ENCODE data around the gene ZBTB16. TPM values are rescaled to one million over a fixed set of nuclear protein-coding genes. Genes with fewer than 3 reads are reported as not detected.

Gene ZBTB16
- total and polyA plus RNA-seq, 2 donors (not counting 3 experiments of a cell fraction or from before 2014, with no cell fraction given), result 9.8 to 20.3 TPM

DNA sequence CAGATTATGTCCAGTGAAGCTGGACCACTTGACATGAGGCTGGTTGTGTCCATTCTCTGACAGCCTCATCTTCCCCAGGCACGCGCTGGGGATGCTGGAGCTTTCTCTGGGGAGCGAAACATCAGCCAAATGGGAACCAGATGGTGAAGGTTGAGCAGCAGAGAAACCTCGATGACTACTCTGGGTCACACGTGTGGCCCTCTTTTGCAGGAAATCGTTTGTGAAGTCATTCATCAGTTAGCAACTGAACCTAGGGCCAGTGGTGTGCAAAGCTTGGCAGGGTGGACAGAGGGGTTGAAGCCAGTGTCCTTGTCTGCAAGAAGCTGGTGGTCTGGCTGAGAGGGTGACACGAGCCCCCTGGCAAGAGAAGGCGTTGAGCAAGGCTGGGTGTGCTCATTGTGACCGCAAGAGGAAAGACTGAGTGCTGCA lies 109.8 kb downstream of the ZBTB16 start:
- Histone ChIP-seq H3K9me3 (replicated peaks; ENCODE audit: control insufficient read depth, insufficient read depth, low read length) (no peaks in the 10 kb centered on the region), H3K79me2 (ENCODE audit: control insufficient read depth, insufficient read depth, low read length) (peaks cover 4% of the 10 kb centered on the region), H3K4me1 (ENCODE audit: control insufficient read depth, extremely low read depth, insufficient read depth, low read length) (peaks cover 54% of the 10 kb centered on the region), H3K9ac (replicated peaks; ENCODE audit: extremely low read depth, insufficient read depth, low read length) (no peak overlapping the region), H3K4me3 (replicated peaks in 1 of 3; ENCODE audit: insufficient read depth in 1 of 3, low read depth in 1 of 3, low read length in 3 of 3) (no peak overlapping the region), H3K27me3 (ENCODE audit: control insufficient read depth in 2 of 2, insufficient read depth in 2 of 2, low read length in 2 of 2) (no peaks in the 10 kb centered on the region), H3K9me1 (replicated peaks; ENCODE audit: control insufficient read depth, extremely low read depth, insufficient read depth, low read length) (no peaks in the 10 kb centered on the region), H3K27ac (ENCODE audit: insufficient read depth, low read depth, low read length) (no peak overlapping the region), H3K4me2 (ENCODE audit: insufficient read depth, low read length) (no peak overlapping the region), H4K20me1 (replicated peaks; ENCODE audit: control insufficient read depth, extremely low read depth, insufficient read depth, low read length) (no peaks in the 10 kb centered on the region), H2AFZ (ENCODE audit: low read depth, low read length) (no peak overlapping the region), H3K36me3 (ENCODE audit: control insufficient read depth in 2 of 2, extremely low read depth in 1 of 2, insufficient read depth in 2 of 2, low read length in 2 of 2) (no peaks in the 10 kb centered on the region)
- no peak for TF ChIP-seq GATA2 (IDR thresholded peaks at IDR 0.05; ENCODE audit: insufficient read depth, insufficient read length, low read depth, low read length)
- no peak for TF ChIP-seq EZH2 (IDR thresholded peaks at IDR 0.05; ENCODE audit: borderline replicate concordance, low read depth, low read length, severe bottlenecking)
- TF ChIP-seq MYC (IDR thresholded peaks at IDR 0.05; ENCODE audit: low read depth, low read length), result no peak
- TF ChIP-seq, protein P1, sequence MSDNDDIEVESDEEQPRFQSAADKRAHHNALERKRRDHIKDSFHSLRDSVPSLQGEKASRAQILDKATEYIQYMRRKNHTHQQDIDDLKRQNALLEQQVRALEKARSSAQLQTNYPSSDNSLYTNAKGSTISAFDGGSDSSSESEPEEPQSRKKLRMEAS (IDR thresholded peaks at IDR 0.05; ENCODE audit: insufficient read depth, insufficient read length), result no peak
- no peak for TF ChIP-seq POLR2AphosphoS5 (IDR thresholded peaks at IDR 0.05; ENCODE audit: insufficient read depth, low read depth, low read length)
- no peak for TF ChIP-seq POLR2A (IDR thresholded peaks at IDR 0.05; ENCODE audit: low read depth, low read length)
- no peak for TF ChIP-seq JUN (IDR thresholded peaks at IDR 0.05; ENCODE audit: borderline replicate concordance, insufficient read depth, insufficient read length, low read depth)
- TF ChIP-seq FOS (IDR thresholded peaks at IDR 0.05; ENCODE audit: borderline replicate concordance, insufficient read depth, low read length), result no peak
- TF ChIP-seq, protein P2, sequence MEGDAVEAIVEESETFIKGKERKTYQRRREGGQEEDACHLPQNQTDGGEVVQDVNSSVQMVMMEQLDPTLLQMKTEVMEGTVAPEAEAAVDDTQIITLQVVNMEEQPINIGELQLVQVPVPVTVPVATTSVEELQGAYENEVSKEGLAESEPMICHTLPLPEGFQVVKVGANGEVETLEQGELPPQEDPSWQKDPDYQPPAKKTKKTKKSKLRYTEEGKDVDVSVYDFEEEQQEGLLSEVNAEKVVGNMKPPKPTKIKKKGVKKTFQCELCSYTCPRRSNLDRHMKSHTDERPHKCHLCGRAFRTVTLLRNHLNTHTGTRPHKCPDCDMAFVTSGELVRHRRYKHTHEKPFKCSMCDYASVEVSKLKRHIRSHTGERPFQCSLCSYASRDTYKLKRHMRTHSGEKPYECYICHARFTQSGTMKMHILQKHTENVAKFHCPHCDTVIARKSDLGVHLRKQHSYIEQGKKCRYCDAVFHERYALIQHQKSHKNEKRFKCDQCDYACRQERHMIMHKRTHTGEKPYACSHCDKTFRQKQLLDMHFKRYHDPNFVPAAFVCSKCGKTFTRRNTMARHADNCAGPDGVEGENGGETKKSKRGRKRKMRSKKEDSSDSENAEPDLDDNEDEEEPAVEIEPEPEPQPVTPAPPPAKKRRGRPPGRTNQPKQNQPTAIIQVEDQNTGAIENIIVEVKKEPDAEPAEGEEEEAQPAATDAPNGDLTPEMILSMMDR (IDR thresholded peaks at IDR 0.05; ENCODE audit: extremely low read depth in 1 of 2, insufficient read depth in 1 of 2, low read depth in 1 of 2, low read length in 2 of 2), result no peak
- POLR2A ChIA-PET, result no interaction called here
- no peak for DNase-seq (ENCODE audit: low read depth, low spot score)
- FAIRE-seq, result no peak
- dilution Hi-C loops (cut with MboI; ENCODE audit: extremely low pct_ligation_motif_present, low sequenced_read_pairs), result no loop called here
- CTCF ChIA-PET, result interaction anchor here (1.8 kb wide), 1 partner anchor 9 kb away, joined by 6 read pairs; no protein-coding TSS in a partner anchor
- intact Hi-C loops (cut with micrococcal nuclease), result loop anchor here (10.0 kb wide), 1 partner anchor 785 kb away; the partner anchor contains the start of gene ANKK1
- BruUV-seq (replicated peaks), result no TSS peak

All from endothelial cell of umbilical vein (primary cell).